ENCODE measurements around the gene ZNF804A.

Gene ZNF804A

DNA sequence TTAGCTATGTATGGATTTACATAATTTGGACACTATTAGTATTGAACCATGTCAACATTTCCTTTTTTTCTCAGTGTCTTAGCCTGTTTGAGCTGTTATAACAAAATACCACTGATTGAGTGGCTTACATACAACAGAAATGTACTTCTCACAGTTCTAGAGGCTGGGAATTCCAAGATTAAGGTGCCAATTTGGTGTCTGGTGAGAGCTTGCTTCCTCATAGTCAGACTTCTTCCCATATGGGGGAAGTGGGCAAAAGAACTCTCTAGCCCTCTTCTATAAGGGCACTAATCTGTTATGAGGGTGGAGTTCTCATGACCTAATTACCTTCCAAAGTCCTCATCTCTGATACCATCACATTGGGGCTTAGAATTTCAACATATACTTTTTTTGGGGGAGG, 12.6 kb downstream of the ZNF804A start:
- DNase-seq (ENCODE audit: low spot score), result no peak
- FAIRE-seq, result no peak

DNA sequence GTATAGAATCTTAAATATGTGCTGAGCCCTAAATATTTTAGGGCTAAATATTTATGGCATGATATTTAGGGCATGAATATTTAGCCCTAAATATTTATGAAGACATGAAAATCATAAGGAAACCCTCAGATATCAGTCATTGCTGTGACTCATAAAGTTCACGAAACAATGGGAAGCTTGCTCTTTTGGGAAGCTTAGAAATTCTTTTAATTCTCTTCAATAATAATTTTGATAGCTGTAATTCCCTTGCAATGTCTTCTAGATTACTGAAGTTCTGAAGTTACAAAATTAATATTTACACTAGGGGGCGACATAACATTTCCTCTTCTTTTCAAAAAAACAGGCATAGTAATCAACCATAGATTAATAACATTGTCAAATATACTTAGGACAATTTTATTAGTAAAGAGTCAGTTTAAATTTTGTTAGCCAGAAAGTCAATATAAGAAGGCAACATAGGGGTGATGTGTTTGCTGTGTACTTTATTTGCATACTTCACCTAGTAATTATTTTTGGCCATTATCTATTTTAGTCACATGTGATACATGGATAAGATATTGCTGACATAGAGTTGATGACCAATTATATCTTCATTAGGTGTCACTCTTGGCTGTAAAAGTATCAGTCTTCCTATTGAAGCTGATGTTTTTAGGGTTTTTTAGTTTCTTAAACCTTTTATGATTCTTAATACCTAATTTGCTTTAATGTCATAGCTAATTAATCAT, 13.2 kb downstream of the ZNF804A start:
- FAIRE-seq (no peak), DNase-seq (ENCODE audit: low spot score) (peak; percentile 4)

DNA sequence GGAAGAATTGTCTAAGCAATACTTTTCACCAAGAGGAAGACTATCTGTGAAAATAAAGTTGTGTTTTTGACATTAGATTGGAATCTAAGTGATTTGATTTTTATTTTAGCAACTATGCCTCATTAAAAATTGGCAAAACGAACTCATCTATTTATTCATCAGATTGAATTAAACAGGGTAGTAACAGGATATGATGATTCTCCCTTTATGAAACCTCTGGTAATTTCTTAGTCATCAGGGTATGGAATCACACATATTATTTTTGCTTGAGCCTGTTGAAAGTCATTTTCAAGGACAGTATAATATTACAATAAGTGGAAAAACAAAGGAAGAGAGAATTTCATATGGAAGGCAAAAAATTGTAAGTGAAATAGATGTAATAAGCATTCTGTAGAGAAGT, 22.0 kb downstream of the ZNF804A start:
- no peak for FAIRE-seq
- no peak for DNase-seq (ENCODE audit: low spot score)

DNA sequence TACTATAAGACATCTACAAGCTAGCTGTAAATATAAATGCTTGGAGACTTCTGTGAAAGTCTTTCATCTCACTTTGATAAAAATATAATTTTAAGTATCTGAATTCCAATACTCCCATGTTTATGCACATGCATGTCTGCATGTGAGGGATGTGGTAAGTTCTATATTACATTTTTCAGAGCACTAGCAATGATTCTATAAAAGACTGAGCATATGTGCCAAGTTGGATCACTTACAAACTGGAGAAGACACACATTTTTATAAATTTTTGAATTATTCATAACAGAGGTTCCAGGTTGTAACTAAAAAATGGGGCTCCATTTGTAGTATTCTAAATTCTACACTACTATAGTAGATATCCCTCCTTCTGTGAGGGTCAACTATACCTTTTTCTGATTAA, 26.0 kb downstream of the ZNF804A start:
- no peak for DNase-seq (ENCODE audit: low spot score)

DNA sequence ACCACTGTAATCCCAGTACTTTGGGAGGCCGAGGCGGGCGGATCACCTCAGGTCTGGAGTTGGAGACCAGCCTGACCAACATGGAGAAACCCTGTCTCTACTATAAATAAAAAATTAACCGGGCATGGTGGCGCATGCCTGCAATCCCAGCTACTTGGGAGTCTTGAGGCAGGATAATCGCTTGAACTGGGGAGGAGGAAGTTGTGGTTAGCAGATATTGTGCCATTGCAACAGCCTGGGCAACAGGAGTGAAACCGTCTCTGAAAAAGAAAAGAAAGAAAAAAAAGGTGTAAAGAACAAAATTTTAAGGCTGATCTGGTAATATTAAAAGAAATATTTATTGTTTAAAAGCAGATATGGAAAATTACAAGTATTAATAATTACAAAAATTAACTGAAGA, 29.7 kb downstream of the ZNF804A start:
- FAIRE-seq (no peak), DNase-seq (ENCODE audit: low spot score) (no peak)

More for the DNA sequence above, 26.0 kb downstream of the ZNF804A start:
- FAIRE-seq, result no peak

DNA sequence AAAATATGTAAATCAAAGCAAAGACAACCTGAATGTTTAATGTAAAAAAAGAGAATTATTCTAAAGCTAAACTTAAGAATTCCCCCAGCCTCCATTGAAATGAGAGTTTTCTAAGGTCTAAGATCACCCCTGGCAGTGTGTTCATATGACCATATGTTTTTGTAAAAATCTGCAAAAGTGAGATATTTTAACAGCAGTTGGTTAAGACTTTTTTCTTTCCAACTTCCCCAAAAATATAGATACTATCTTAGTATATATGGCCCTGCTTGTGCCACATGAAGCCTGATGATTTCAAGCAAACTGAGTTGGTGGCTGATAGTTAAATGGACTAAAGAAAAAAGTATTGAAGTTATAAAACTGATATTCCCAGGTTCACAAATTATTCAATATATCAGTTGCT, 35.4 kb downstream of the ZNF804A start:
- FAIRE-seq (no peak), DNase-seq (ENCODE audit: low spot score) (no peak)

DNA sequence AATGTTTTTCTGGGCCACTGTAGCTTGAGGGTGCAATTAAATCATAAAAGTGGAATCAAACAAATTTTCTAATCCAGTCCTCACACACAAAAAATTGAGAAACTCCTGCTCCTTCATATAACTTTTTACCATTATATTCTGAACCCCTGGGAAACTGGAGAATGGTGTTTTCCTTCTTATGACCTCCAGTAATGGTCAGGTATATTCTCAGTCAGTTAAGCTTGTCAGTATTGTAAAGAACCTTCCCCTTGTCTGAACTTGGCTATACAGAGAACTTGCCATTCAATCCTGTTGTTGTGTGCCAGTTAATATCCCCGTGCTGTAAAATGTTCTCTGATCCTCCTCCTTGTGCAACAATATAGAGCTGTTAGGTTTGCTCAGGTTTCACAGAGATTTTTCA, 39.5 kb downstream of the ZNF804A start:
- FAIRE-seq (no peak), DNase-seq (ENCODE audit: low spot score) (no peak)

DNA sequence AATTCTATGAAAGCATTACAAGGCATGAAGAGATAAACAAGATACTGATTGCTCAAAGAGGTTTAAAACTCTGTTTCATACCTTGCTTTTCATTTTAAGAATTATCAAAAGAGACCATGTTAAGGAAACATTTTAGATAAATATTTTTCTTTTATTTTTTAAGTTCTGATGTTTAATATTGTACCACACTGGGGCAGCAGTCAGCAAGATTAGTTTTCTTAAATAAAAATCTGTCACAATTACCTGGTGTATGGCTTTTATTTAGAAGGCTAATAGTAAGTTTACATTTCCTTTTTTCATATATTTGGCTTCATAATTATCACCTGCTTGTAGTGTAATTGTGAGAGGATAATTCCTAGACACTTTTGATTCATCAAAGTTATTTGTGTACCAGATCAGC, 46.4 kb downstream of the ZNF804A start:
- no peak for DNase-seq (ENCODE audit: low spot score)
- no peak for FAIRE-seq

DNA sequence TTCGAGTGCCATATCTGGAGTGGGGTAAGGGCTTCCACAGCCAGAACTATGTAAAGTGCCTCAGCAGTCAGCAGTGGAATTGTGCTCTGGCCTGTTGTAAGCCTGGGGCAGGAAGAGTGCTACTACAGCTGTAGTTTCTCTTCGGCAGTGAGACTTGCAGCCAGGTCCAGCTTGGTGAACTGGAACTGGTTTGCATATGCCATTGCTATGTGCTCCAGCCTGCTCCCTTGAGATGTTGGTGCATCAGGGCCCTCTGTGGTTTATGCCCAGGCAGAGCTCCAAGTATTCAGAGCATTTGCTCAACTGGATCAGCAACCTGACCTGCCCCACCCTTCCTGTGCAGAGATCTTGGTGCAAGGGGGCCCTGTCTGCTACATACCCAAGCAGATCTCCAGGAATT, 47.8 kb downstream of the ZNF804A start:
- peak; percentile 87 for FAIRE-seq

DNA sequence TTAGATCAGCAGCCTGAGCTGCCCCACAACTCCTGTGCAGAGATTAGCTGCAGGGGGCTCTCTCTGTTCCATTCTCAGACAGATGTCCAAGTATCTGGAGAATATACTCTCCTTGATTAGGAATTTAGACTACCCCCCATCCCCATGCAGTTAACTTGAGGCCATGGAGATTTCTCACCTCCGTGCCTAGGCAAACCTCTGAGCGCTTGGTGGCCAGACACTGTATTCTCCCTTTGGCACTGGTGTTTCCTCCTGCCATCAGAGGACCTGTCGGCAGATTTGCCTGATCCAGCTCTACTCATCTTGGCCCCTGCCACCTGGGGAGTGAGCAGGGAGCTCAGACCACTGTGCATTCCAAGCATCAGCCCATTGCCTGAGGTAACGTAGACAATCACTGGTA, 48.3 kb downstream of the ZNF804A start:
- FAIRE-seq (no peak), DNase-seq (ENCODE audit: low spot score) (no peak)

More for the DNA sequence above, 47.8 kb downstream of the ZNF804A start:
- DNase-seq (ENCODE audit: low spot score), result peak; percentile 27

DNA sequence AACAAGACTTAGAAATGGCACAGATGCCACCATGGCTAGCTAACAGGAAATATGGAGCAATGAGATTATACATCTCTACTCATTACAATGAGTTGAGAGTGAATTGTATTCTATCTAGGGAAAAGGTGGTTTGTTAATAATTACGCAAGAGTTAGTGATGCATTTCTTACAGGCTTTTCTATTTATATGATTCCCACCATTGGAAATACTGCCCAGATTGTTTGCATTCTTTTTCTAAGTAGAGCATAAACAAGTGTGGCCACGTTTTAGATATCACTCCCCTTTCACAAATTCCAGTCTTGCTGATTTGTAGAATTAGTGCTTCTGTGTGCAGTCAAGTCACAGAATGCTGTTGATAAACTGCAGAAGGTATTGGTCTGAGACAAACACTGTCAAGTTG, 56.6 kb downstream of the ZNF804A start:
- FAIRE-seq, result no peak
- no peak for DNase-seq (ENCODE audit: low spot score)

DNA sequence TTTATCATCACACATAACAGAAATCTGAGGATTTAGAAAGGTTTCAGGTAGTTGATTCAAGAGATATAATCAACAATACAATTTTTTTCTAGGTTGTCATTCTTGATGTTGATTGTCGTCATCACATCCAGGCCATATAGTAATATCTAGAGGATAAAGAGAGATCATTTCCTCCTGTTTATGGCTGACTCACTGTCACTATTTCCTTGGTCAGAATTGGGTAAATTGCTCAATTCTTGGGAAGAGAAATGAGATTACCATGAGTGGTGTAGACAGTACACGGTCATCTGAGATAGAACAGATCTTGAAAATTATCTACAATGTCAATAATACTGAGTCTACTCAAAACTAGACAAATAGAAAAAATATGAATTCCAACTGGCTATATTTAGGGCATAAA, 78.8 kb downstream of the ZNF804A start:
- FAIRE-seq (no peak), DNase-seq (ENCODE audit: low spot score) (no peak)

DNA sequence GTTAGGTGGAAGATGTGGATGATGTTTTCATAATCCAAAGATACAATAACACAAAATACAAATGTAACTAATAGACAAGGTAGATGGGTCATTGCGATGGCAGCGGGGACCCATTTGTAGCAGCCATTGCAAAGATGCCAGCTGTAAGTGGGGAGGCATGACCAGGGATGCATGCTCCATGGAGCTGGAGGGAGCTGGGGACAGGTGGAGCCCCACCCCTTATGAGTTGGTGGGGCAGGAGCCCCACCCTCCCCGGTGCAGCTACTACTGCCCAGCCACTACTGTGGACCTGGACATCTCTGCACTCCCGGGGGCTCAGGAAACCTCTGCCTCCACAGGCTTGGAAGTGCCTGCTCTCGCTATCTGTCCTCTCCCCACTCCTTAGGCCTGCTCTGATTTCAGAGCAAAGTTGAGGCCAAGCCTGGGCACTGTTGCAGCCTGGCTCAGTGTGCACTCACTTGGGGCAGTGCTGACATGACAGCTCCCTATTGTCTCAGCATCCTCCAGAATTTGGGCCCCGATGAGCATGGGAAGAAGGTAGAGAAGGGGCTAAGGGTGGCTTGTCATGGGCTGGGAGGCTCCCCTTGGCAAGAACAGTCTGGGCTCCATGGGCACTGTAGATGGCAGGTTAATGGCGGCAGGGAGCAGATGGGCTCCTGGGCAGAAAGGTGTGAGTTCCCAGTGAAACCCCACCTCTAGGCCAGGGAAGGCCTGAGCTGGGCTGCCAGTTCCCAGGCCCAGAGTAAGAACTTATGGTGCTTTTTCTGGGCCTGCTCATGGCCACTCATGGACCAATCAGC, 81.1 kb downstream of the ZNF804A start:
- DNase-seq (ENCODE audit: low spot score) (no peak), FAIRE-seq (no peak)

DNA sequence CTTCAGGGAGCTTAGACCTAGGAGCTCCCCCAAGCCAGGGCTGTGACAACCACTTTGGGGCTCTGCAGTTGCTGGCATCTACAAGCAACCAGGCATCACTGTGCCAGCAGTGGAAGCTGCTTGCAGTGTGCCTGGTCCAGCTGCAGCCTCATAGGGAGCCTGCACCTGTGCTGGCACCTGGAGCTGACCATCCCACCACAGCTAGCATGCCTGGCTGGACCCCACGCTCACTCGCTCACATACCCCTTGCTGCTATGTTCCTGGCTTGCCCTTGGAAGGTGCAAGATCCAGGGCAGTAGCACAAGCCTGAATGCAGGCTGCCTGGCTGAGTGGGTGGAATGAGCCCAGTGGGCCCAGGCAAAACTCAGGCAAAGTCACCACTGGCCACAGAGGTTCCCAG, 82.5 kb downstream of the ZNF804A start:
- no peak for FAIRE-seq
- no peak for DNase-seq (ENCODE audit: low spot score)

DNA sequence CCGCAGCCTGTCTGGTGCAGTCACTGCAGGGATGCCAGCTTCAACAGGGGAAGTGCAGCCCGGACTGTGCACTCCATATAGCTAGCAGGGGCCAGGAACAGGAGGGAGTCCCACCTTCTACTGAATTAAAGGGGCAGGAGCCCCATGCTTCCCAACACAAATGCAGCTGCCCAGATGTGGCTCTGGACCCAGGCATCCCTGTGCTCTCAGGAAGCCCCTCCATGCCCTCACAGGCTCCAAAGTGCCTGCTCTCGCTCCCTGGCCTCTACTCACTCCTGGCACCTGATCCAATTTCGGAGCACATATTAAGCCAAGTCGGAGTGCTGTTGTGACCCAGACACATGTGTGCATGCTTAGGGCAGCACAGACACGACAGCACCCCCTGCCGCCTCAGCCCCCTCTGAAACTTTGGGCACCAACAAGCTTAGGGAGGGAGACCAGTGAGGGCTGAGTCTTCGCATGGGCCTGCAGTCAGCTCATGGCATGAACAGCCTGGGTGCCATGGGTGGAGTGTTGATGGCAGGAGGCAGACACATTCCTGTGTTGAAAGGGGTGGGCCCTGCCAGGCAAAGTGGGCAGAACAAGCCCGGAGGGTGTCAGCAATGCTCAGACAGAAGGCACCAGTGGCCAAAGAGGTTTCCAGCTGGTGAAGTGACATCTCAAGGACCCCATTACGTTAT, 83.5 kb downstream of the ZNF804A start:
- FAIRE-seq, result no peak
- no peak for DNase-seq (ENCODE audit: low spot score)

DNA sequence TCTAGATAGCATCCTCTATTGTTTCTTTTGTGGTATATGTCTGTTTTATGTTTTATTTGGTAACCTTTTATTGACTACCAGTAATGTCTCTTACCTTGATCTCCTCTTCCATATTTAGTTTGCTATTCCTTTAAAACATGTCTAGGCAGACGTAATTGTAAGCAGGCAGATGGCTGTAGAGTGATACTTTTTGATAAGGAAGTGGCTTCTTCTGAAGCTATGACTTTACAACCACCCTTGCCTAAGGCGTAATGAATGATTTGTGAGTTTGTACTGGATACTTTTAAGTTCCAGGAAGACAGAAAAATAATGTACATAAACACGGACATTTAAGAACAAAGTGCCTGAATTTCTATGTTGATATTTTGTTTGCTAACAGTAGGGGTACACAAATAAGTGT, 85.6 kb downstream of the ZNF804A start:
- DNase-seq (ENCODE audit: low spot score) (no peak), FAIRE-seq (peak; percentile 35)

DNA sequence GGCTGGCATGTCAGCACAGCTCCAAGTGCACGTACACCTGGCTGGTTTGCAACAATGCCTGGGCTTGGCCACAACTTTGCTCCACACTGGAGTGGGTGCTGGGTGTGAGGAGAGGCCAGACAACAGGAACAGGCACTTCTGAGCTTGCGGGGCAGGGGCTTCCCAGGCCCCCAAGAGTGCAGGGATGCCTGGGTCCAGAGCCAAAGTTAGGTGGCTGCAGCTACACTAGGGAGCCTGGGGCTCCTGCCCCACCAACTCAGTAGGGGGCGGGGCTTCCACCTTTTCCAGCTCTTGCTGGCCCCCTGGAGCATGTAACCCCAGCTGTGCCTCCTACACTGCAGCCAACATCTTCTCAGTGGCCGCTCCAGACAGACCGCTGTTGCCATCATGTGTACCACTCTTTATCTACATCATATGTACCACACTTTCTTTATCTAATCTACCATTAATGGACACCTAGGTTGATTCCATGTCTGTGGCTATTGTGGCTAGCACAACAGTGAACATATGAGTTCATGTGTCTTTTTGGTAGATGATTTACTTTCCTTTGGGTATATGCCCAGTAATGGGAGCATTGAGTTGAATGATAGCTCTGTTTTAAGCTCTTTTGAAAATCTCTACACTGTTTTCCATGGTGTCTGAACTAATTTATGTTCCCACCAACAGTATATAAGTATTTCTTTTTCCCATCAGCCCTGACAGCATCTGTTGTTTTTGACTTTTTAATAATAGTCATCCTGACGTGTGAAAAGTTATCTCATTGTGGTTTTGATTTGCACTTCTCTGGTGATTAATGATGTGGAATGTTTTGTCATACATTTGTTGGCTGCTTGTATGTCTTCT, 87.9 kb downstream of the ZNF804A start:
- FAIRE-seq (no peak), DNase-seq (ENCODE audit: low spot score) (no peak)

DNA sequence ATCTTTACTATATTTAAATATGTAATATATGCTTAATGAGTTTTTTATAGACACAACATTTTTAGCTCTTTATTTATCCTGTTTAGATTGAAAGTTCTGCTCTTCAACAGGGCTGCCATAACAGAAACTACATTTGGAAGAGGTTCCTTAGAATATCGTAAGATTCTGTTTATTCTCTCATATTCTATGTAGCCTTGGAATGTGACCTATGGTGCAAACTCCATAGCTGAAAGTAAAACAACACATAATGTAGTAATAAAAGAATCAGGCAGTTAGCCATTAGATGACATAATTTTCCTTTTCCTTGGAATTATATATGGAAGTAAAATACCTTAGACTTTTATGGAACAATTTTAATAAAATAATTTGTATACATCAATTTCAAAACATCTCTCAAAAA, 91.3 kb downstream of the ZNF804A start:
- FAIRE-seq, result no peak

DNA sequence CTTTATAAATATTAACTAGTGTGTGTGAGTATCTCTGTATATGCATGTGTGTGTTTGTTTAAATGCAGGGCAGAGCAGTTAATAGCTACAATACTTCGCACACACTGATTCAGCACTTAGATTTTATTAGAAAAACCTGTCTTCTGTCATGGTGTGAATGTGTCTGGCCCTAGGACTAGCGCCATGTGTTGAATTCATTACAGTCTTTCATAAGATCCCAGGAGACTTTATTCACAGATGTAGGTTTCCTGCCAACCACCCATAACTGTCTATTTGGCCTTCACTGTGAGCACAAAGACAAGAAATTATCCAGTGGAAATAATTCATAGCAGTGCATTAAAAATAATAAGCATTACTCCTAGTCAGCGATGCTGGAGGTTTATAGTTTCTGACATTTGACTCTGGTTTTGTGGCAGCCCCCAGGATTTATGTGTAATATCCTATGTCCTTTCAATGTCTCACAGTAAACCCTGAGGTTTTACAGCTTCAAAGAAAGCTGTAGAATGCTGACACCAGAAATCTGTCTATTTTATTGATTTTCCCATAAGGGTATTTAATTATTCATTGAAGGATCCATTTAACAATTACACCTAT, 93.9 kb downstream of the ZNF804A start:
- no peak for DNase-seq (ENCODE audit: low spot score)
- no peak for FAIRE-seq

More for the DNA sequence above, 91.3 kb downstream of the ZNF804A start:
- no peak for DNase-seq (ENCODE audit: low spot score)

DNA sequence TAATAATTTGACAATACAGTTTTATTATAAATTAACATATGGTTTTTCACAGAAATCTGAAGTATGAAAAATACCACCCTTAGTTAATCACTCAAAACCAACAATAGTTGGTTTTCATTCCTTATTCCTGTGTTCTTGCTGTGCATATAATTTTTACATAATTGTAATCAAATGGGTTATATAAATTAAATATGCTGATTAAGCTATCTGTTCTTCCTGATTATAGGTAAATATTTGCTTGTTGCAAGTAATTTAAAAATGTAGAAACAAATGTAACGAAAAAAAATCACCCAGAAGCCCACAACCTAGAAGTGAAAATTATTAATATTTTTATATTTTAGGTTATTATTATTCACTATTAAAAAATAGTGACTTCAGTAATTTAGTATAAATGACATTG, 98.3 kb downstream of the ZNF804A start:
- DNase-seq (ENCODE audit: low spot score), result no peak
- no peak for FAIRE-seq

DNA sequence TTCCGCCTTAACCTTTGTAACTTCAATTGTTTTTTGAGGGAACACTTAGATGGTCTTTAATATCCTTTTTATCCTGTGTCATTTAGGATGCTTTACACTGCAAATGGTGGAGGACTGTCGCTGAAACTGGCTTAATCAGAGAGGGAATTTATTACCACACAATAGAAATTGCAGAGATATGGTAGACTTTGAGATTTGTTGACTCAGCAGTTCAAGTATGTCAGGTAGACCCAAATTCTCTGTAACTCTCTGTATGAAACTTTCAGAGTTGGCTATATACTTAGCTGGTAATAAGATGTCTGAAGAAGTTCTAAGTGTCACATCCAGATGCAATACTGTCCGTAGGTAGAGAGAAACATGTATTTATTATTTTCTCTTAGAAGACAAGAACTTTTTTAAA, 100.1 kb downstream of the ZNF804A start:
- FAIRE-seq, result no peak

More for the DNA sequence above, 100.1 kb downstream of the ZNF804A start:
- no peak for DNase-seq (ENCODE audit: low spot score)
